Tibial nerve (tissue), 4 donors: ENCODE measurements around the gene PCMTD2. TPM values are rescaled to one million over a fixed set of nuclear protein-coding genes. Genes with fewer than 3 reads are reported as not detected.
"Not testable (repeated sequence)": the region's sequence is repeated elsewhere in the genome, so short reads cannot be mapped to it uniquely, and the experiment has no call there.

Experiments
- DNase-seq, 2 donors: peaks; one replicate each; pipeline ENCODE4 v3.0.0-alpha.2; 2019; ENCODE audit warnings: low spot score in 2 of 2
- H3K27ac ChIP-seq, 4 donors: fragments of 200-600 bp; sonication (generic) in 3 of 4; one replicate each; pipeline ENCODE4 v1.5.1; 2017 to 2019; ENCODE audit warnings: mild to moderate bottlenecking in 1 of 4
- H3K27me3 ChIP-seq, 2 donors: fragments of 200-600 bp; sonication (generic) in 1 of 2; one replicate each; pipeline versions ENCODE4 v1.5.1 to v1.6.0; 2017 to 2019
- H3K36me3 ChIP-seq, 3 donors: fragments of 200-600 bp; sonication (generic); one replicate each; pipeline ENCODE4 v1.5.1; 2018 to 2019
- H3K4me1 ChIP-seq, 4 donors: fragments of 200-600 bp; sonication (generic) in 3 of 4; one replicate each; pipeline ENCODE4 v1.5.1; 2017 to 2019
- H3K4me3 ChIP-seq, 4 donors: fragments of 200-600 bp; sonication (generic) in 3 of 4; one replicate each; pipeline ENCODE4 v1.5.1; 2017 to 2019; ENCODE audit warnings: mild to moderate bottlenecking in 1 of 4, moderate library complexity in 1 of 4
- H3K9me3 ChIP-seq, 4 donors: fragments of 200-600 bp; sonication (generic) in 3 of 4; one replicate each; pipeline ENCODE4 v1.5.1; 2017 to 2019
- WGBS, 2 donors: methylation state at CpG; one replicate each; pipeline ENCODE4 v1.1.5; 2018; 5-methylcytosine and 5-hydroxymethylcytosine counted together
- small RNA-seq: library from RNA; depleted of rRNA; stranded (forward); fragments of <200 nt; gene quantifications from one replicate; pipeline ENCODE3, GENCODE V24; 2016
- total RNA-seq, 4 donors: library from RNA; depleted of rRNA; stranded (reverse); fragments of >200 nt; gene quantifications; one replicate each; pipeline ENCODE4 v1.1.0, GENCODE V29; 2016

PCMTD2 gene
- total RNA-seq, 4 donors from 2014 or later = 57.0 to 119 (median 103) TPM

- DNase-seq, H3K4me1 ChIP-seq, H3K4me3 ChIP-seq, H3K27me3 ChIP-seq, H3K36me3 ChIP-seq, H3K9me3 ChIP-seq, H3K27ac ChIP-seq: not testable (repeated sequence)
- WGBS, 2 donors = 86% methylated on average over 6 of the region's 8 CpGs; no CpG with 5 or more reads in 1 of the 2 donors
Observed at GRCh38 chr20:64318056-64318455, 62.5 kb downstream of the PCMTD2 start.

GRCh38 chr20:64322031-64322789 is 66.7 kb downstream of the PCMTD2 start:
- H3K9me3 ChIP-seq, H3K4me1 ChIP-seq, DNase-seq, H3K36me3 ChIP-seq, H3K27me3 ChIP-seq, H3K27ac ChIP-seq, H3K4me3 ChIP-seq: not testable (repeated sequence)
- WGBS, 2 donors = 43 to 51% methylated on average over 7 of the region's 7 CpGs

Small RNA genes lying within 50 kb of the gene (small RNA-seq; reads per million reads assigned to genes)
- not detected for gene AL137028.2

Other genes starting within 250 kb of the PCMTD2 start
- 10 to 100 TPM in 1 of 4 donors, 1 to 10 TPM in 3; 1.7 to 14.4 (median 4.1) TPM for gene C20orf204, start 219.6 kb upstream of the PCMTD2 start, total RNA-seq
- 10 to 100 TPM in 3 of 4 donors, 1 to 10 TPM in 1; 4.6 to 44.6 (median 21.4) TPM for gene SOX18, start 206.1 kb upstream of the PCMTD2 start, total RNA-seq
- 10 to 100 TPM; 45.6 to 62.9 (median 59.2) TPM for gene TCEA2, start 192.6 kb upstream of the PCMTD2 start, total RNA-seq
- 10 to 100 TPM; 12.9 to 35.7 (median 20.1) TPM for gene RGS19, start 176.2 kb upstream of the PCMTD2 start, total RNA-seq
- 1 to 10 TPM in 1 of 4 donors, under 1 TPM in 3; 0.21 to 1.5 (median 0.71) TPM for gene OPRL1, start 175.7 kb upstream of the PCMTD2 start, total RNA-seq
- gene LKAAEAR1, start 171.3 kb upstream of the PCMTD2 start, total RNA-seq = 1 to 10 TPM in 1 of 4 donors, under 1 TPM in 2, not detected in 1; 0.59 to 1.3 (median 0.84) TPM
- gene NPBWR2, start 148.2 kb upstream of the PCMTD2 start, total RNA-seq = not detected
- not detected for gene MYT1, start 91.3 kb upstream of the PCMTD2 start, total RNA-seq